Caco-2 (cell line): ENCODE measurements around the gene ARAP1. TPM values are rescaled to one million over a fixed set of nuclear protein-coding genes. Genes with fewer than 3 reads are reported as not detected.

Experiments
- BruUV-seq: library from RNA; stranded (reverse); fragments of 400-500 nt; replicated peaks from 2 replicates; lab custom pipeline; 2021; lab: Mats Ljungman, UMichigan
- CTCF ChIA-PET: fragments of 300-600 bp; sonication (Branson Sonifier 250); formaldehyde crosslinking; loops from one replicate; lab custom pipeline; 2022; ENCODE audit warnings: antibody characterized with exemption; lab: Charles Lee
- POLR2A ChIA-PET: fragments of 300-600 bp; sonication (Branson Sonifier 250); formaldehyde crosslinking; loops from one replicate; lab custom pipeline; 2022; ENCODE audit warnings: antibody characterized with exemption; lab: Charles Lee
- DNase-seq, 2 experiments: peaks; one replicate each; pipeline versions ENCODE4 v3.0.0 to v3.0.0-alpha.2; 2020 to 2022
- H3K27me3 ChIP-seq: replicated peaks from 2 replicates; pipeline ENCODE4 v1.6.0; 2011; ENCODE audit warnings: low read length; ENCODE audit not compliant: control insufficient read depth, insufficient read depth
- H3K36me3 ChIP-seq: 2 replicates; pipeline ENCODE4 v1.5.1; 2011; ENCODE audit warnings: low read length; ENCODE audit not compliant: control insufficient read depth, insufficient read depth
- H3K4me1 ChIP-seq: fragments of 250-450 bp; sonication (Bioruptor Pico); 2 replicates; pipeline ENCODE4 v1.5.1; 2020; ENCODE audit warnings: mild to moderate bottlenecking
- H3K4me3 ChIP-seq: 2 replicates; pipeline ENCODE4 v1.5.1; 2011; ENCODE audit warnings: low read depth, mild to moderate bottlenecking, control low read depth, low read length
- H3K9me3 ChIP-seq: fragments of 250-450 bp; sonication (Bioruptor Pico); 2 replicates; pipeline ENCODE4 v1.5.1; 2020; ENCODE audit warnings: mild to moderate bottlenecking, moderate library complexity
- H3K27ac Mint-ChIP-seq: one replicate; pipeline ENCODE4 v1.8.0; 2022; ENCODE audit warnings: mixed read lengths; ENCODE audit not compliant: unreplicated experiment
- H3K27me3 Mint-ChIP-seq: one replicate; pipeline ENCODE4 v1.8.0; 2022; ENCODE audit warnings: mixed read lengths; ENCODE audit not compliant: insufficient read depth, unreplicated experiment
- H3K36me3 Mint-ChIP-seq: one replicate; pipeline ENCODE4 v1.8.0; 2022; ENCODE audit warnings: mild to moderate bottlenecking, mixed read lengths; ENCODE audit not compliant: insufficient read depth, unreplicated experiment
- H3K4me1 Mint-ChIP-seq: one replicate; pipeline ENCODE4 v1.8.0; 2022; ENCODE audit warnings: low read depth, mixed read lengths; ENCODE audit not compliant: unreplicated experiment
- H3K4me3 Mint-ChIP-seq: one replicate; pipeline ENCODE4 v1.8.0; 2022; ENCODE audit warnings: mild to moderate bottlenecking, moderate library complexity, mixed read lengths; ENCODE audit not compliant: unreplicated experiment
- H3K9me3 Mint-ChIP-seq: one replicate; pipeline ENCODE4 v1.8.0; 2022; ENCODE audit warnings: mixed read lengths; ENCODE audit not compliant: unreplicated experiment
- intact Hi-C: fragments of 100-400 bp; cut with micrococcal nuclease; formaldehyde crosslinking; loops from one replicate; pipeline ENCODE4 v1.10.0; 2022; ENCODE audit not compliant: unreplicated experiment
- total RNA-seq: library from RNA; stranded (reverse); gene quantifications from 2 replicates; pipeline ENCODE4 v1.2.3, GENCODE V29; 2022
- TF ChIP-seq, protein P1 (sequence below), 2 experiments: fragments of 200-600 bp in 1 of 2; IDR thresholded peaks; 1 replicate in 1 of 2; 2 replicates in 1 of 2; pipeline versions ENCODE4 v1.5.1 to v1.8.0; 2011 to 2022; ENCODE audit warnings: antibody characterized with exemption in 1 of 2, control low read depth in 1 of 2, inconsistent platforms in 1 of 2, low read depth in 1 of 2, low read length in 1 of 2, mild to moderate bottlenecking in 1 of 2, moderate library complexity in 1 of 2; ENCODE audit not compliant: insufficient read depth in 1 of 2, severe bottlenecking in 1 of 2, unreplicated experiment in 1 of 2

ARAP1 gene
- total RNA-seq, 1 experiment from 2014 or later, result 87.1 TPM

DNA sequence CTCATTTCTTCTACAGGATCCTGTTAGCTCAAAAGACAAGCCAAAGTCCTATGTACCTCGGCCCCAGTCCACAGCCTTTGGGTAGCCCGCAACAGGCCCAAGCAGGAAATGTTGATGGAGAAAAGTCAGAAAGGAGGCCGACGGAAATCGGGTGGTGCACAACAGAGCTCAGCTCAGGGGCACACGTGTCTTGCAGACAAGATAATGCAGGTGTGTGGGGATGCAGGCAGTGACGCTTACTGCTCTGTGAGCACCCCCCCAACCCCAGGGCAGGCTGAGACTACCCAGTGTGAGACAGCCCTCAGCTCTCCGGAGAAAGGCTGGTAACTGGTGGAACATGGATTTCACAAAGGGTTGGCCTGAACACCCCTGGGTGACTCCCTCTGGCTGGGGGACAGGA lies 73.7 kb downstream of the ARAP1 start:
- POLR2A ChIA-PET, result no interaction called here
- Mint-ChIP-seq H3K9me3 (no peaks in the 10 kb centered on the region), H3K27ac (no peak overlapping the region), H3K36me3 (peaks cover 32% of the 10 kb centered on the region), H3K4me1 (peaks cover 6% of the 10 kb centered on the region), H3K4me3 (no peak overlapping the region), H3K27me3 (peaks cover 29% of the 10 kb centered on the region)
- Histone ChIP-seq H3K36me3 (no peaks in the 10 kb centered on the region), H3K4me1 (no peaks in the 10 kb centered on the region), H3K27me3 (no peaks in the 10 kb centered on the region; the same call in 1 of the 2 replicates), H3K4me3 (no peak overlapping the region), H3K9me3 (no peaks in the 10 kb centered on the region)
- no TSS peak for BruUV-seq
- TF ChIP-seq, protein P1, sequence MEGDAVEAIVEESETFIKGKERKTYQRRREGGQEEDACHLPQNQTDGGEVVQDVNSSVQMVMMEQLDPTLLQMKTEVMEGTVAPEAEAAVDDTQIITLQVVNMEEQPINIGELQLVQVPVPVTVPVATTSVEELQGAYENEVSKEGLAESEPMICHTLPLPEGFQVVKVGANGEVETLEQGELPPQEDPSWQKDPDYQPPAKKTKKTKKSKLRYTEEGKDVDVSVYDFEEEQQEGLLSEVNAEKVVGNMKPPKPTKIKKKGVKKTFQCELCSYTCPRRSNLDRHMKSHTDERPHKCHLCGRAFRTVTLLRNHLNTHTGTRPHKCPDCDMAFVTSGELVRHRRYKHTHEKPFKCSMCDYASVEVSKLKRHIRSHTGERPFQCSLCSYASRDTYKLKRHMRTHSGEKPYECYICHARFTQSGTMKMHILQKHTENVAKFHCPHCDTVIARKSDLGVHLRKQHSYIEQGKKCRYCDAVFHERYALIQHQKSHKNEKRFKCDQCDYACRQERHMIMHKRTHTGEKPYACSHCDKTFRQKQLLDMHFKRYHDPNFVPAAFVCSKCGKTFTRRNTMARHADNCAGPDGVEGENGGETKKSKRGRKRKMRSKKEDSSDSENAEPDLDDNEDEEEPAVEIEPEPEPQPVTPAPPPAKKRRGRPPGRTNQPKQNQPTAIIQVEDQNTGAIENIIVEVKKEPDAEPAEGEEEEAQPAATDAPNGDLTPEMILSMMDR (IDR thresholded peaks at IDR 0.05; ENCODE audit: insufficient read depth in 1 of 2, low read depth in 1 of 2, low read length in 1 of 2, severe bottlenecking in 1 of 2, unreplicated experiment in 1 of 2), result no peak
- DNase-seq, result no peak
- CTCF ChIA-PET, result interaction anchor here (0.6 to 1.0 kb wide), 2 partner anchors 25 to 116 kb away, joined by 3 read pairs; partner anchors contain the start of gene STARD10
- intact Hi-C loops, result no loop called here

DNA sequence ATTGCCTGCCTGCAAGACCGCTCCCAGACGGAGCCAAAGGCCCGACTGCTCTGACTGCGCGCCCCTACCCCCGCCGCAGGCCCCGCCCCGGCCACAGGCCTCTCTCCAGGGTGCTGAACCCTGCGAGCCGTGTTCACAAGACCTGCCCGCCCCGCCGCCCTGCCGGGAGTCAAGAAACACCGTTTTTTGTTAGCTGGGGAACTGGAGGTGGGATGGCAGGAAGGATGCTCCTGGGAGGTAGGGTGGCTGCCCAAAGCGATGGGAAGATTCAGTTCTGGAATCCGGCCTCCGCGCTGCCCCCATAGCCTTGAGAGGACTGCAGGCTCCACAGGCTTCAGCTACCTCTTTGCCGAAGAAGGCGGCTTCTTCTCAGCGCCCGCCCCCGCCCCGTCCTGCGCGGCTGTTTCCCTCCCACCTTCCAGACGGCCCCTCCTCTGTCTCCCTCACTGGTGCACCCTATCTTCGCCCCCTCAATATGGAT lies 75.3 kb downstream of the ARAP1 start:
- H3K36me3 Mint-ChIP-seq, result peaks cover 31% of the 10 kb centered on the region
- peaks cover 6% of the 10 kb centered on the region for H3K4me1 Mint-ChIP-seq
- CTCF ChIA-PET, result interaction anchor here (0.6 to 2.4 kb wide), 5 partner anchors 7 to 503 kb away, joined by 3 to 17 read pairs (median 3); no protein-coding TSS in a partner anchor
- no peak overlapping the region for H3K4me3 ChIP-seq
- peak; percentile 88 to 96 for DNase-seq
- no peaks in the 10 kb centered on the region for H3K4me1 ChIP-seq
- TF ChIP-seq, protein P1 (IDR thresholded peaks at IDR 0.05; ENCODE audit: insufficient read depth in 1 of 2, low read depth in 1 of 2, low read length in 1 of 2, severe bottlenecking in 1 of 2, unreplicated experiment in 1 of 2), result no peak
- H3K27me3 Mint-ChIP-seq, result peaks cover 41% of the 10 kb centered on the region
- H3K4me3 Mint-ChIP-seq, result no peak overlapping the region
- H3K9me3 ChIP-seq, result no peaks in the 10 kb centered on the region
- no TSS peak for BruUV-seq
- POLR2A ChIA-PET, result interaction anchor here (0.6 kb wide), 1 partner anchor 579 kb away, joined by 3 read pairs; no protein-coding TSS in a partner anchor
- H3K36me3 ChIP-seq, result no peaks in the 10 kb centered on the region
- H3K9me3 Mint-ChIP-seq, result no peaks in the 10 kb centered on the region
- H3K27me3 ChIP-seq, result no peaks in the 10 kb centered on the region; the same call in 1 of the 2 replicates
- H3K27ac Mint-ChIP-seq, result no peak overlapping the region
- intact Hi-C loops, result no loop called here

DNA sequence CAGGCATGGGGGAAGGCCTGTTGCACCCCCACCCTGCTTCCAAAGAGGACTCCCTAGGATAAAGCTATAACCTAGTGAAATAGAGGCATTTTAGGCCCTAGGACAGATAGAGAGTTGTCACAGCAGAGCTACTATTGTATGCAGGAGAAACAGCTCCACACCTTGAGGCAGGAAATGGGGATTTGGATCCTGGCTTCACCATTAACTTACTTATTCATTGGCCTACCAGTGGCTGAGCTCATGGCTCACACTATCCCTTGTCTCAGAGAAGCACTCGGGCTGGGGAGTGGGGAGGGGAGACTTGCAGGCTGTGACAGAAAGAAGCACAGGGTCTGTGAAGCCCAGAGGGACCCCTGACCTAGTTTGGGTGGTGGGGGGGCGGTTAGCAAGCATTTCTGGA lies 77.0 kb downstream of the ARAP1 start:
- ChIA-PET POLR2A (interaction anchor here (0.6 kb wide), 1 partner anchor 650 kb away, joined by 3 read pairs; no protein-coding TSS in a partner anchor), CTCF (interaction anchor here (1.0 to 2.4 kb wide), 2 partner anchors 9 to 102 kb away, joined by 5 to 17 read pairs; no protein-coding TSS in a partner anchor)
- H3K4me3 Mint-ChIP-seq, result no peak overlapping the region

More for the DNA sequence above, 77.0 kb downstream of the ARAP1 start:
- no peaks in the 10 kb centered on the region; the same call in 1 of the 2 replicates for H3K27me3 ChIP-seq
- no peak overlapping the region for H3K27ac Mint-ChIP-seq
- H3K4me1 Mint-ChIP-seq, result no peaks in the 10 kb centered on the region
- no peaks in the 10 kb centered on the region for H3K4me1 ChIP-seq
- H3K27me3 Mint-ChIP-seq, result peaks cover 49% of the 10 kb centered on the region
- TF ChIP-seq, protein P1 (IDR thresholded peaks at IDR 0.05; ENCODE audit: insufficient read depth in 1 of 2, low read depth in 1 of 2, low read length in 1 of 2, severe bottlenecking in 1 of 2, unreplicated experiment in 1 of 2), result no peak
- BruUV-seq, result no TSS peak
- no peaks in the 10 kb centered on the region for H3K9me3 ChIP-seq
- DNase-seq, result no peak
- no peaks in the 10 kb centered on the region for H3K9me3 Mint-ChIP-seq
- no peaks in the 10 kb centered on the region for H3K36me3 ChIP-seq
- intact Hi-C loops, result no loop called here
- peaks cover 14% of the 10 kb centered on the region for H3K36me3 Mint-ChIP-seq
- H3K4me3 ChIP-seq, result no peak overlapping the region
